ENCODE results near the gene DNAJC24.

GRCh38 chr11:31450841-31451240, 81.2 kb downstream of the DNAJC24 start:
- TF ChIP-seq SUZ12 (IDR thresholded peaks at IDR 0.05; ENCODE audit: extremely low read depth, insufficient read depth, insufficient read length) (no peak), ZNF274 (IDR thresholded peaks at IDR 0.05; ENCODE audit: low read depth, low read length) (no peak), YY1 (IDR thresholded peaks at IDR 0.05; ENCODE audit: insufficient read depth, insufficient read length) (no peak)

Data from NT2/D1 (cell line).